ENCODE data around the gene TBC1D20.

The TBC1D20 gene

GRCh38 chr20:437787-438486 is 24.4 kb downstream of the TBC1D20 start:
- DNase-seq: no peak

GRCh38 chr20:436476-436875 is 25.9 kb downstream of the TBC1D20 start:
- DNase-seq: no peak

- no peak for DNase-seq
These were observed 26.8 kb downstream of the TBC1D20 start for GRCh38 chr20:435558-435957.

GRCh38 chr20:434661-435419 is 27.5 kb downstream of the TBC1D20 start:
- no peak for DNase-seq

- DNase-seq: no peak
These were observed 28.1 kb downstream of the TBC1D20 start for GRCh38 chr20:434221-434620.

- peak; percentile 13 to 62 (median 54) for DNase-seq
These were observed 28.9 kb downstream of the TBC1D20 start for GRCh38 chr20:433300-433975.

- no peak for DNase-seq
These were observed 29.5 kb downstream of the TBC1D20 start for GRCh38 chr20:432677-433299.

GRCh38 chr20:432208-432607 is 30.1 kb downstream of the TBC1D20 start:
- DNase-seq: no peak

- DNase-seq: peak; percentile 59 to 73 (median 68)
These were observed 31.1 kb downstream of the TBC1D20 start for GRCh38 chr20:431012-431904.

- no peak for DNase-seq
These were observed 32.0 kb downstream of the TBC1D20 start for GRCh38 chr20:430091-430999.

GRCh38 chr20:428658-429200 is 33.6 kb downstream of the TBC1D20 start:
- no peak for DNase-seq

- no peak for DNase-seq
These were observed 34.3 kb downstream of the TBC1D20 start for GRCh38 chr20:427849-428657.

- DNase-seq: no peak
These were observed 34.9 kb downstream of the TBC1D20 start for GRCh38 chr20:427401-427800.

GRCh38 chr20:426566-426965 is 35.8 kb downstream of the TBC1D20 start:
- DNase-seq: no peak

GRCh38 chr20:421685-422250 is 40.6 kb downstream of the TBC1D20 start:
- DNase-seq: no peak

GRCh38 chr20:420721-421574 is 41.4 kb downstream of the TBC1D20 start:
- peak in 3 of 4 experiments; percentile 19 to 46 (median 34) for DNase-seq

- no peak for DNase-seq
These were observed 42.1 kb downstream of the TBC1D20 start for GRCh38 chr20:420166-420620.

- DNase-seq: no peak
These were observed 42.7 kb downstream of the TBC1D20 start for GRCh38 chr20:419556-420165.
